Hepatocyte (in vitro differentiated cells): ENCODE data around the gene SLC26A6. TPM values are rescaled to one million over a fixed set of nuclear protein-coding genes. Genes with fewer than 3 reads are reported as not detected.

Source experiments
- DNase-seq: peaks from one replicate; pipeline ENCODE4 v3.0.0-alpha.2; 2016; ENCODE audit warnings: low spot score
- H2AFZ ChIP-seq: fragments of 200-600 bp; sonication (generic); 2 replicates; pipeline ENCODE4 v1.6.0; 2016; ENCODE audit warnings: antibody characterized with exemption, mild to moderate bottlenecking
- H3K27ac ChIP-seq: fragments of 200-600 bp; sonication (generic); 2 replicates; pipeline ENCODE4 v1.5.1; 2016; ENCODE audit warnings: mild to moderate bottlenecking
- H3K27me3 ChIP-seq: fragments of 200-600 bp; sonication (generic); 2 replicates; pipeline ENCODE4 v1.6.1; 2016
- H3K36me3 ChIP-seq: fragments of 200-600 bp; sonication (generic); replicated peaks from 2 replicates; pipeline ENCODE4 v1.5.1; 2016; ENCODE audit warnings: low read depth; ENCODE audit not compliant: insufficient read depth
- H3K4me1 ChIP-seq: fragments of 200-600 bp; sonication (generic); 2 replicates; pipeline ENCODE4 v1.5.1; 2016; ENCODE audit warnings: mild to moderate bottlenecking, moderate library complexity; ENCODE audit not compliant: insufficient read depth
- H3K4me2 ChIP-seq: fragments of 200-600 bp; sonication (generic); 2 replicates; pipeline ENCODE4 v1.6.0; 2016
- H3K4me3 ChIP-seq: fragments of 200-600 bp; sonication (generic); 2 replicates; pipeline ENCODE4 v1.5.1; 2016; ENCODE audit warnings: mild to moderate bottlenecking
- H3K79me2 ChIP-seq: fragments of 200-600 bp; sonication (generic); 2 replicates; pipeline ENCODE4 v1.6.0; 2017; ENCODE audit warnings: mild to moderate bottlenecking
- H3K9me2 ChIP-seq: fragments of 200-600 bp; sonication (generic); replicated peaks from 2 replicates; pipeline ENCODE4 v1.6.0; 2017; ENCODE audit warnings: mild to moderate bottlenecking; ENCODE audit not compliant: insufficient read depth
- H3K9me3 ChIP-seq: fragments of 200-600 bp; sonication (generic); 2 replicates; pipeline ENCODE4 v1.5.1; 2016; ENCODE audit warnings: low read depth, mild to moderate bottlenecking
- H4K20me1 ChIP-seq: fragments of 200-600 bp; sonication (generic); 2 replicates; pipeline ENCODE4 v1.6.0; 2016; ENCODE audit warnings: mild to moderate bottlenecking; ENCODE audit not compliant: insufficient read depth, poor library complexity, severe bottlenecking
- CTCF ChIP-seq: fragments of 200-600 bp; sonication (generic); IDR thresholded peaks from 2 replicates; pipeline ENCODE4 v1.5.1; 2016; ENCODE audit warnings: antibody characterized with exemption, mild to moderate bottlenecking; ENCODE audit not compliant: poor library complexity
- EZH2 ChIP-seq: fragments of 200-600 bp; sonication (generic); IDR thresholded peaks from 2 replicates; pipeline ENCODE4 v1.6.1; 2016; ENCODE audit warnings: antibody characterized with exemption, mild to moderate bottlenecking, borderline replicate concordance
- EZH2phosphoT487 ChIP-seq: fragments of 200-600 bp; sonication (generic); IDR thresholded peaks from one replicate; pipeline ENCODE4 v1.6.1; 2018; ENCODE audit warnings: antibody characterized with exemption, mild to moderate bottlenecking, low read depth, moderate library complexity; ENCODE audit not compliant: unreplicated experiment, severe bottlenecking
- WGBS: methylation state at CpG from one replicate; pipeline ENCODE4 v1.1.6; 2016; ENCODE audit warnings: low lambda C conversion rate; ENCODE audit errors: missing lambda C conversion rate; 5-methylcytosine and 5-hydroxymethylcytosine counted together
- polyA plus RNA-seq: library from polyadenylated mRNA; unstranded; fragments of >200 nt; fragmentation: Nextera tagmentation; extraction: Ambion mirVana; gene quantifications from 2 replicates; pipeline ENCODE4 v1.2.1, GENCODE V29; 2016
- total RNA-seq: library from RNA; depleted of rRNA; stranded (reverse); fragments of >200 nt; gene quantifications from 2 replicates; pipeline ENCODE4 v1.2.3, GENCODE V29; 2014

The SLC26A6 gene
- 42.0 and 56.6 TPM in 2 replicates for total RNA-seq
- polyA plus RNA-seq: 53.7 and 60.9 TPM in 2 replicates

GRCh38 chr3:48635222-48636021 lies at the start of gene SLC26A6:
TSS of gene SLC26A6 (minus strand) at chr3:48635461. CDS start at chr3:48635393, 68 bp downstream.
- Histone ChIP-seq H3K27ac (peak within 1 kb of the TSS; percentile 73), H3K36me3 (no peaks in the 10 kb centered on the region), H4K20me1 (peaks cover 8% of the 10 kb centered on the region), H3K4me2 (peak within 1 kb of the TSS; percentile 90), H3K9me3 (no peaks in the 10 kb centered on the region), H3K4me1 (peaks cover 22% of the 10 kb centered on the region), H3K27me3 (no peaks in the 10 kb centered on the region), H3K79me2 (peaks cover 12% of the 10 kb centered on the region), H3K9me2 (no peaks in the 10 kb centered on the region), H2AFZ (peak within 1 kb of the TSS; percentile 69), H3K4me3 (peak within 1 kb of the TSS; percentile 73)
- peak; percentile 98 for DNase-seq
- 2% methylated on average over 53 of the region's 68 CpGs for WGBS
- TF ChIP-seq EZH2phosphoT487: no peak
- TF ChIP-seq CTCF: peak; percentile 64

GRCh38 chr3:48684480-48685143 lies 49.4 kb upstream of the SLC26A6 start:
- no peaks in the 10 kb centered on the region for H3K9me2 ChIP-seq
- no peak for DNase-seq
- H3K4me2 ChIP-seq: peak overlapping the region; percentile 99
- H4K20me1 ChIP-seq: peaks cover 31% of the 10 kb centered on the region
- no peaks in the 10 kb centered on the region for H3K9me3 ChIP-seq
- H3K4me1 ChIP-seq: peaks cover 30% of the 10 kb centered on the region
- peaks cover 20% of the 10 kb centered on the region for H3K79me2 ChIP-seq
- 75% methylated on average over 7 of the region's 7 CpGs for WGBS
- H3K4me3 ChIP-seq: peak overlapping the region; percentile 36
- H3K27ac ChIP-seq: peak overlapping the region; percentile 66
- TF ChIP-seq CTCF (no peak), EZH2phosphoT487 (no peak), EZH2 (no peak)
- no peaks in the 10 kb centered on the region for H3K27me3 ChIP-seq
- no peaks in the 10 kb centered on the region for H3K36me3 ChIP-seq
- no peak overlapping the region for H2AFZ ChIP-seq

- no peak for DNase-seq
- Histone ChIP-seq H3K36me3 (no peaks in the 10 kb centered on the region), H3K4me1 (peaks cover 30% of the 10 kb centered on the region), H3K27me3 (no peaks in the 10 kb centered on the region), H2AFZ (no peak overlapping the region), H4K20me1 (peaks cover 24% of the 10 kb centered on the region), H3K9me2 (no peaks in the 10 kb centered on the region), H3K4me3 (no peak overlapping the region), H3K79me2 (peaks cover 20% of the 10 kb centered on the region), H3K4me2 (peak overlapping the region; percentile 99), H3K27ac (peak overlapping the region; percentile 66), H3K9me3 (no peaks in the 10 kb centered on the region)
- no peak for TF ChIP-seq CTCF
- TF ChIP-seq EZH2phosphoT487: no peak
- no peak for TF ChIP-seq EZH2
- 84% methylated on average over 6 of the region's 8 CpGs for WGBS
Measured at GRCh38 chr3:48684054-48684349, 48.7 kb upstream of the SLC26A6 start.
